Measurements from ENCODE around the gene KCNE5. TPM values are rescaled to one million over a fixed set of nuclear protein-coding genes. Genes with fewer than 3 reads are reported as not detected.
"Not testable (repeated sequence)": the region's sequence is repeated elsewhere in the genome, so short reads cannot be mapped to it uniquely, and the experiment has no call there.

KCNE5 gene
- total and polyA plus RNA-seq, 2 donors, result 0.22 to 1.5 TPM

DNA sequence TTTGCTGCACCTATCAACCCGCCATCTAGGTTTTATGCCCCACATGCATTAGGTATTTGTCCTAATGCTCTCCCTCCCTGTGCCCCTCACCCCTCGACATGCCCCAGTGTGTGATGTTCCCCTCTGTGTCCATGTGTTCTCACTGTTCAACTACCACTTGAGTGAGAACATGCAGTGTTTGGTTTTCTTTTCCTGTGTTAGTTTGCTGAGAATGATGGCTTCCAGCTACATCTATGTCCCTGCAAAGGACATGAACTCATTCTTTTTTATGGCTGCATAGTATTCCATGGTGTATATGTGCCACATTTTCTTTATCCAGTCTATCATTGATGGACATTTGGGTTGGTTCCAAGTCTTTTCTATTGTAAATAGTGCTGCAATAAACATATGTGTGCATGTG lies 12.5 kb upstream of the KCNE5 start:
- not testable (repeated sequence) for DNase-seq (ENCODE audit: extremely low spot score); H3K27ac ChIP-seq (ENCODE audit: low read depth); H3K36me3 ChIP-seq (ENCODE audit: insufficient read depth); H3K4me3 ChIP-seq (ENCODE audit: low read depth, low read length); H3K4me1 ChIP-seq (ENCODE audit: insufficient read depth)
- 95% methylated on average over 2 of the region's 2 CpGs for WGBS

DNA sequence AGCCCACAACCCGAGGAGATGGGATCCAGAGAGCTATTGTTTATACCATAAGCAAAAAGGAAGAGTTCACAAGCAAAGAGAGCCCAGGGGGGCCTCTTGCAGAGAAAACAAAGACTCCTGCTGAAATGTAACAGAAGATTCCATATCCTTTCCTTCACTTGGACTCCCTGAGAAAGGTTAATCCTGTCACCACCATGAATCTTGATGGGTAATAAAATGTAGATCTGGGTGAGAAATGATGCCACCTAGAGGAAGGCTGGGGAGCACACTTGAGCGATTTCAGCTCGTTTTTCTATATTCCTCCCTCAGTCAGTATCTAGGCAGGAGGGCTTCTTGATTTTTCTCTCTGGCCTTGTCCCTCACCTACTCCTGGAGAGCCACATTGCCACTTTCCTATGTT lies 10.2 kb upstream of the KCNE5 start:
- Histone ChIP-seq H3K27ac (ENCODE audit: low read depth) (no peak overlapping the region), H3K4me3 (ENCODE audit: low read depth, low read length) (no peak overlapping the region), H3K4me1 (ENCODE audit: insufficient read depth) (no peaks in the 10 kb centered on the region), H3K36me3 (ENCODE audit: insufficient read depth) (no peaks in the 10 kb centered on the region)
- 16% methylated on average over 3 of the region's 3 CpGs for WGBS
- no peak for DNase-seq (ENCODE audit: extremely low spot score)

DNA sequence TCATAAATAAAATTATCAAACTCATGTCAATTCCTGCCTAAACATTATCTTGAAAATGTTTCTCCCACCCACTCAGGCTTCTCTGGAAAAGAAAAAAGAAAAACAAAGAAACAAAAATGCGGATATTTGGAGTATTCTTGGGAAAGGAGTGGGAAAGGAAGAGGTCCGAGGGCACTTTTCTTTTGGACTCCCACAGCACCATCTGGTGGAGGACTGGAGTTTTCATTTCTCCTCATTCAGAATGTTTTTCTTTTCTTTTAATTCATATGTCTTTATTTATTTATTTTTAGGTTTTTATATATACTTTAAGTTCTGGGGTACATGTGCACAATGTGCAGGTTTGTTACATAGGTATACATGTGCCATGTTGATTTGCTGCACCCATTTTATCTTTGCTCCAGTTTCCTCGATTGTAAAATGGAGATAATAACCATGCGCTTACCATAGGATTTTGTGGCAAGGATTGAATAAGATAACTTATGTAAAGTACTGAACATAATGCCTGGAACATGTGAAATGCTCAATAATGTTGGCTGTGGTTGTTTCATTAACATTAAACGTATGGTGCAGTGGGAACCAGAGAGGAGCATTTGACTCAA lies 8.0 kb upstream of the KCNE5 start:
- H3K36me3 ChIP-seq (ENCODE audit: insufficient read depth), result no peaks in the 10 kb centered on the region
- H3K4me3 ChIP-seq (ENCODE audit: low read depth, low read length), result no peak overlapping the region
- no peak overlapping the region for H3K27ac ChIP-seq (ENCODE audit: low read depth)
- 50% methylated on average over 5 of the region's 5 CpGs for WGBS
- DNase-seq (ENCODE audit: extremely low spot score), result no peak
- no peaks in the 10 kb centered on the region for H3K4me1 ChIP-seq (ENCODE audit: insufficient read depth)

DNA sequence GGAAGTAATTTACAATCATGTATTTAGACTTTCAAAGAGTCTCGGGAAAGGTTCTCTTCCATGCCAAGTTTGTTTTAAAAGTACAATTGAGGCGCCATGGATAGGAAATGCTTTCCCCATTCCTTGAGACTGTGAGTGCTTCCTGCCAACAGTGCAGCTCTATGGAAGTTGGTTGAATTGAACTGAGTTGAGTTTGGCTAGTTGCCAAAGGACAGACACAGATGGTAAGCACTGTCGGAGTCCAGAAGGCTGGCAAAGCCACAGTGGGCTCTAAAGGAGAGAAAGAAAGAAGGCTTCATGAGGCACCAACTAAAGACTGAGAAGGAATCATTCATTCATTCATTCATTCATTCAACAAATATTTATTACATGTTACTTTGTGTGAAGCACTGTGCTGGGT lies 4.3 kb upstream of the KCNE5 start:
- no peak for DNase-seq (ENCODE audit: extremely low spot score)
- WGBS, result 50% methylated on average over 3 of the region's 3 CpGs
- Histone ChIP-seq H3K27ac (ENCODE audit: low read depth) (no peak overlapping the region), H3K4me1 (ENCODE audit: insufficient read depth) (no peaks in the 10 kb centered on the region), H3K36me3 (ENCODE audit: insufficient read depth) (no peaks in the 10 kb centered on the region), H3K4me3 (ENCODE audit: low read depth, low read length) (no peak overlapping the region)

DNA sequence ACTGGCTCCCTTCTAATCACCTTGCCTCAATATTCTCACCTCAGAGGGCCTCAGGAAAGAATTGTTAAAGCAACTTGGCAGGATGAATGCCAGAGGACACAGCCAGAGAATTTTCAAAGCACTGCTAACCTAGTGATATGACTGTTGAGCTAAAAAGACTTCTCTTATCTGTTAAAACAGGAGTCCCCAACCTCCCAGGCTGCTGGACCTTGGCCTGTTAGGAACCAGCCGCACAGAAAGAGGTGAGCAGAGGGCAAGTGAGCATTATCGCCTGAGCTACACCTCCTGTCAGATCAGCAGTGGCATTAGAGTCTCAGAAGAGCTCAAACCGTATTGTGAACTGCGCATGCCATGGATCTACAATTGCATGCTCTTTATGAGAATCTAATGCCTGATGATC lies 1.7 kb upstream of the KCNE5 start:
- H3K36me3 ChIP-seq (ENCODE audit: insufficient read depth), result no peaks in the 10 kb centered on the region
- WGBS, result 95% methylated on average over 4 of the region's 4 CpGs
- H3K27ac ChIP-seq (ENCODE audit: low read depth), result no peak overlapping the region
- DNase-seq (ENCODE audit: extremely low spot score), result no peak
- no peaks in the 10 kb centered on the region for H3K4me1 ChIP-seq (ENCODE audit: insufficient read depth)
- no peak overlapping the region for H3K4me3 ChIP-seq (ENCODE audit: low read depth, low read length)

DNA sequence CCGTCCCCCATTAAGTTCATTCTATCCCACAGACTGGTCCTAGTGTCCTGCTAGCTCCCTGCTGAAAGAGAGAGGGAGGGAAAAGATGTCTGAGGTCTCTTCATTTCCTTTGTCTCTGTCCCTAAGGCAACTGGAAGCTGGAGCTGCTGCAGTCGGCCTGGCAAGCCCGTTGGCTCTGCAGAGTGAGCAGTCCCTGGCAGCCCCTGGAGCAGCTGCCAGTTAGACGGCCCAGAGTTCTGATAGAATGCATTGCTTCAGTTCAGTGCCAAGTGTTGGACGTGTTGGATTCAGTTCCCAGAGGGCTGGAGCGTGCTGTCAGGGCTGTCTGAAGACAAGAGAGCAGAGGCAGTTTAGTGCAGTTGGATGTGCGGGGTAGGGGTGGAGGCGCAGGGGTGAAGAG lies 975 bp downstream of the KCNE5 start:
- DNase-seq (ENCODE audit: extremely low spot score), result no peak
- Histone ChIP-seq H3K4me3 (ENCODE audit: low read depth, low read length) (no peak overlapping the region), H3K36me3 (ENCODE audit: insufficient read depth) (no peaks in the 10 kb centered on the region), H3K4me1 (ENCODE audit: insufficient read depth) (no peaks in the 10 kb centered on the region), H3K27ac (ENCODE audit: low read depth) (no peak overlapping the region)
- WGBS, result 75% methylated on average over 8 of the region's 8 CpGs

DNA sequence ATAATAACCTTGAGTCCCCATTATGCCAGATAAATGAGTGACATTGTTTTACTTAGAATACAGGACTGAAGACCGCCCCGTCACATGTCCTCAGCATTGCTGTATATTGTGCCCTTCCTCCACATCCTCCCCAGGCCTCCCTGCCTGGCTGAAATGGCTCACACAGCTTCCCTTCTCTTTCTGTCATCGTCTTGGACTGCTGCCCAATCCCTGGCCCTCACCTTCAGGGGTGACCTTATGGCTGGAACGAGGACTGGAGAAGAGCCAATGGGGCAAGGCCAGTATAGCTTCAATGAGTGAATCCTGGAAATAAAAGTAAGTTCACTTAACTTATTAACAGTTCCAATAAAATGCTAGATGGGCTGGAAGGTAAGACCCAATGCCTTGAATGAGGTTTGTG lies 2.7 kb downstream of the KCNE5 start:
- H3K4me3 ChIP-seq (ENCODE audit: low read depth, low read length), result no peak overlapping the region
- no peaks in the 10 kb centered on the region for H3K36me3 ChIP-seq (ENCODE audit: insufficient read depth)
- no peak for DNase-seq (ENCODE audit: extremely low spot score)
- 69% methylated on average over 4 of the region's 4 CpGs for WGBS
- H3K27ac ChIP-seq (ENCODE audit: low read depth), result no peak overlapping the region
- no peaks in the 10 kb centered on the region for H3K4me1 ChIP-seq (ENCODE audit: insufficient read depth)

DNA sequence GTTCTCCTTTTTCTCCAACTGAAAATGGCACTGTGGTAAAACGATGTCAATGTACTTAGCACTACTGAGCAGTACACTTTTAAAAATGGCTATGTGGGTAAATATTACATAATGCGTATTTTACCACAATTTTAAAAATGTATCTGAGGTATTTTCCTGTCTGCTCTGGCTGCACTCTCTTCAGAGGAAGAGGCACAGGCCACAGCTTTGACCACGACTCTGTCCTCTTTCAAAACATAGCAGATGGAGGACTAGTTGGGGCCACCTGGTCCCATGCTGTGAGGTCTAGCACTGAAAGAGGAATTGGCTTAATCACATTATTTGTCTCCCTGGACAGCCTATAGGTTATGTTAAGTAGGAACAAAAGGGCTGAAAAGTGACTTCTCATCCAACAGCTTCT lies 5.2 kb downstream of the KCNE5 start:
- no peak overlapping the region for H3K4me3 ChIP-seq (ENCODE audit: low read depth, low read length)
- no peak for DNase-seq (ENCODE audit: extremely low spot score)
- no peak overlapping the region for H3K27ac ChIP-seq (ENCODE audit: low read depth)
- 80% methylated on average over 3 of the region's 3 CpGs for WGBS
- H3K4me1 ChIP-seq (ENCODE audit: insufficient read depth), result no peaks in the 10 kb centered on the region
- H3K36me3 ChIP-seq (ENCODE audit: insufficient read depth), result no peaks in the 10 kb centered on the region

DNA sequence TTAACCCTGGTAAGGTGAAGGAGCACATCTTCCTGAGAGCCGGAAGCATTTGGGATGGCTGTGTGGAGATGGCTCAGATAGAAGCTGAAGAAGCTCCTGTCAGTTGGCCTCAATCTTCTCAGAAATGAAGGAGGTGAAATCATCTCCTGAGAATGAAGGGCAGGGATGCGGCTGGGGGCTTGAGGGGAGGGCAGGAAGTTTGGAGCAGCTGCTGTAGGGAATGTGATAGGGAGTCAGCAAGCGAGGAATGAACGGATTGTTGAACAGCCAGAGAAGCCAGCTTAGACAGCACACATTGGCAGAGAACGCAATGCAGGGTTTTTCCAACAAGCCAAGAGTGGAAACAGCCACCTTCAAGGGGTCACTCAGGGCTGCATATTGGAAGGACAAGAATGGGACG lies 10.0 kb downstream of the KCNE5 start:
- 53% methylated on average over 6 of the region's 6 CpGs for WGBS
- no peaks in the 10 kb centered on the region for H3K4me1 ChIP-seq (ENCODE audit: insufficient read depth)
- no peak overlapping the region for H3K4me3 ChIP-seq (ENCODE audit: low read depth, low read length)
- H3K36me3 ChIP-seq (ENCODE audit: insufficient read depth), result no peaks in the 10 kb centered on the region
- DNase-seq (ENCODE audit: extremely low spot score), result no peak
- no peak overlapping the region for H3K27ac ChIP-seq (ENCODE audit: low read depth)

DNA sequence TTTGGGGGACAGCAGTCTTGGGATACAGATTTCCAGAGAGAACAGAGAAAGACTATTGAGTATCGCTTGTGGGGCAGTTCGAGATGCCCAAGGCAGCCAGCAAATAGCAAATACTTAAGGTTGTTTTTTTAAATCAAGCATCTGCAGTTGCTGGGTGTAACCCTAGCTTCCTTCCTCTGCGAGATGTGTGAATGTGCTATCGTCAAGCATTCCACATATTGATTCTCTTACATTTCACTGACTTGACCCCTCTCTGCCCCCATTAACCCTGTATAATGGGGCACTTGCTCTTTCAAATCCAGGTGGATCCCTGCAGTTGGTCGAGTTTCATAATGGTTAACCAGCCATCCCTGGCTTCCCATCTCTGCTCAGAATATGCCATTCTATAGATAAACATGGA lies 23.5 kb downstream of the KCNE5 start:
- no peak for DNase-seq (ENCODE audit: extremely low spot score)
- H3K4me1 ChIP-seq (ENCODE audit: insufficient read depth), result no peaks in the 10 kb centered on the region
- no peaks in the 10 kb centered on the region for H3K36me3 ChIP-seq (ENCODE audit: insufficient read depth)
- 61% methylated on average over 5 of the region's 5 CpGs for WGBS
- no peak overlapping the region for H3K4me3 ChIP-seq (ENCODE audit: low read depth, low read length)
- no peak overlapping the region for H3K27ac ChIP-seq (ENCODE audit: low read depth)

DNA sequence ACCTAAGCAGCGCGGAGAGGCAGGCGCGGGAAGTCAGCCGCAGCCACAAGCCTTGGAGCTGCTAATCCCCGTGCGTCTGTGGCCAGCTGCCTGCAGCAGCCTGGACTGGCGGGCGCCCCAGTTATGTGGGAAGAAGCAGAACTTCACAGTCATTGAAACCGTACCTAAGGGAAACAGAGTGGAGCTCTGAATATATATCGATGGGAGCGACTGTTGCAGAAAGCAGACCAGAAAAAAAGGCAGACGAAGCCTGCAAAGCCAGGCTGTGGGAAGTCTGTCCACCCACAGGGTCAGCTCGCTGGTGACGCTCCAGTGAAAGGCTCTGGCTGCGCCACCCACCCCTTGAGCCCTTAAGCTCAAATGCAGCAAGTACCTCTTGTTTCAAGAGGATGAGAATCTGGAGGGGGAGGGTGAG lies 24.7 kb downstream of the KCNE5 start:
- 9% methylated on average over 16 of the region's 16 CpGs for WGBS
- DNase-seq (ENCODE audit: extremely low spot score), result no peak
- H3K36me3 ChIP-seq (ENCODE audit: insufficient read depth), result no peaks in the 10 kb centered on the region
- H3K27ac ChIP-seq (ENCODE audit: low read depth), result no peak overlapping the region
- no peak overlapping the region for H3K4me3 ChIP-seq (ENCODE audit: low read depth, low read length)
- H3K4me1 ChIP-seq (ENCODE audit: insufficient read depth), result no peaks in the 10 kb centered on the region

DNA sequence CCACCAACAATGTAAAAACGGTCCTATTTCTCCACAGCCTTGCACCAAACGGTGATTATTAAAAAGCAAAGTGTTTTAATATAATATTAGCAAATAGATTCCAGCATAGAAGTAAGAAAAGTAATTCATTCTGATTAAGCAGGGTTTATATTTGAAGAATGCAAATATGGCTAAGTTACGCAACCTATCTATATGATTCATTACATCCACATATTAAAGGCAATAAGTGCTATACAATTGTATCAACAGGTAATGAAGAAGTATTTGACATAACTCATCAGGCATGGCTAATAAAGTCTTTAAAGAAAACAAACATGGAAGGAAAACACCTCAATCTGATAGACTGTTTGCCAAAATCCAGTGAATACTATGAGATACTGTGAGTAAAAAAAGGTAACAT lies 29.0 kb downstream of the KCNE5 start:
- WGBS, result 87% methylated on average over 3 of the region's 3 CpGs
- Histone ChIP-seq H3K36me3 (ENCODE audit: insufficient read depth) (no peaks in the 10 kb centered on the region), H3K27ac (ENCODE audit: low read depth) (no peak overlapping the region), H3K4me3 (ENCODE audit: low read depth, low read length) (no peak overlapping the region), H3K4me1 (ENCODE audit: insufficient read depth) (no peaks in the 10 kb centered on the region)
- no peak for DNase-seq (ENCODE audit: extremely low spot score)

DNA sequence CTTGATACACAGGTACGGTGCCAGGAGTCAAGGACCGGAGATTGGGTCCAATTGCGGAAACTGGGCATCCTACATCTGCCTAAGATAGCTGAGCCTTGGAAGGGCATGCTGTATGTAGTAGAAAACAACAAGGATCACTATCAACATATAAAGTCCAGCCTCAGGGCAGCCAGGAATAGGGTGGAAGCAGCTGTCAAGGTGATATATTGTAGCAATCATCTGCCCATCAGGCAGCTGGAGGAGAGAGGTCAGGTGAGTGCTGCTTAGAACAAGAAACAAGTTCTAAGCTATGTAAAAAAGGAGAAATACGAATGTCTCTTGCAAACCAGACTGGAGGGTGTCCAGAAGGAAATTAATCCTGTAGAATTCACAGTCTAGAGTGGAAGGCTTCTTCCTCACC lies 34.8 kb downstream of the KCNE5 start:
- no peak overlapping the region for H3K4me3 ChIP-seq (ENCODE audit: low read depth, low read length)

DNA sequence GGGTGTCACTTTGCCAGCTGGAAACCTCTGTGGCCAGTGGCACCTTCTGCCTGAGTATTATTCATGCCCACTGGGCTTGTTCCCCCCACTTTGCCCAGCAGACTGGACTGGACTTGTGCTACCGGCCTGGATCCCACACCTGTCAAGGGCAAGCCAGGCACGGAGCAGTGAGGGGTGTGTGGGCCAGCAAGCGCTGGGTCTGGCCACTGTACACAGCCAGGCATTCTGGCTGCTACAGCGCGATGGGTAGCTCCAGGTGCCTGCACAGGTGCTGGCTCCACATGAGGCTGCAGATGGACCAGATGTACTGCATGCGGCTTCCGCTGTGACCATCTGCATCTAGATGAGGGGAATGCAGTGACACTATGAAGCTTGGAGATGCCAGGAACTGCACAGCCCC lies 39.5 kb downstream of the KCNE5 start:
- no peak overlapping the region for H3K4me3 ChIP-seq (ENCODE audit: low read depth, low read length)
- H3K36me3 ChIP-seq (ENCODE audit: insufficient read depth), result no peaks in the 10 kb centered on the region
- no peak overlapping the region for H3K27ac ChIP-seq (ENCODE audit: low read depth)
- DNase-seq (ENCODE audit: extremely low spot score), result no peak
- WGBS, result 94% methylated on average over 7 of the region's 7 CpGs
- no peaks in the 10 kb centered on the region for H3K4me1 ChIP-seq (ENCODE audit: insufficient read depth)

More for the DNA sequence above, 34.8 kb downstream of the KCNE5 start:
- DNase-seq (ENCODE audit: extremely low spot score), result no peak
- no peaks in the 10 kb centered on the region for H3K4me1 ChIP-seq (ENCODE audit: insufficient read depth)
- no peaks in the 10 kb centered on the region for H3K36me3 ChIP-seq (ENCODE audit: insufficient read depth)
- WGBS, result 80% methylated on average over 4 of the region's 4 CpGs
- H3K27ac ChIP-seq (ENCODE audit: low read depth), result no peak overlapping the region

DNA sequence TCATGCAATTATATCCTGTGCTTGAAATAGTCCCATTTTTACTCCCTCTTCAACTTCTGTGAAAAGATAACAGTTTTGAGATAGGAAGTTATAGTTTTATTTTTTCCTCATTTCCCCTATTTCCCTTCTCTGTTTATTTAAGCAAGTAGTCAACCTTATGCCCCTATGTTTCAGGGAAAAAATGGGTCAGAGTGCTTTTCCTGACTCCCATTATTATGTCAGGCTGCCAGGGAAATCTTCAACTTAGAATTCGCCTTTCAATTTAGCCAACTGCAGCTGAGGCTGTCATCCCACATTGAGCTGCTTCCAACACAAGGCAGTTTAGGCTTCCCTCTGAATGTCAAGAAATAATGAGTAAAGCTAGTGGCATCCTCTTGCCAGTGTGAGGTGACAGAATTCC lies 46.1 kb downstream of the KCNE5 start:
- Histone ChIP-seq H3K4me1 (ENCODE audit: insufficient read depth) (no peaks in the 10 kb centered on the region), H3K27ac (ENCODE audit: low read depth) (no peak overlapping the region), H3K4me3 (ENCODE audit: low read depth, low read length) (no peak overlapping the region), H3K36me3 (ENCODE audit: insufficient read depth) (no peaks in the 10 kb centered on the region)
- 74% methylated on average over 1 of the region's 1 CpG for WGBS
- no peak for DNase-seq (ENCODE audit: extremely low spot score)

Measured in urinary bladder (tissue), 4 donors.